Activated T-cell treated with anti-CD3 and anti-CD28 coated beads, Interleukin-2, amount 50 U/mL, for 1 hour (primary cell): ENCODE results near the gene MAFF.
"Not testable (repeated sequence)": the region's sequence is repeated elsewhere in the genome, so short reads cannot be mapped to it uniquely, and the experiment has no call there.

Experiments
- DNase-seq: peaks from one replicate; pipeline ENCODE4 v3.0.0-alpha.2; 2020

The MAFF gene

DNA sequence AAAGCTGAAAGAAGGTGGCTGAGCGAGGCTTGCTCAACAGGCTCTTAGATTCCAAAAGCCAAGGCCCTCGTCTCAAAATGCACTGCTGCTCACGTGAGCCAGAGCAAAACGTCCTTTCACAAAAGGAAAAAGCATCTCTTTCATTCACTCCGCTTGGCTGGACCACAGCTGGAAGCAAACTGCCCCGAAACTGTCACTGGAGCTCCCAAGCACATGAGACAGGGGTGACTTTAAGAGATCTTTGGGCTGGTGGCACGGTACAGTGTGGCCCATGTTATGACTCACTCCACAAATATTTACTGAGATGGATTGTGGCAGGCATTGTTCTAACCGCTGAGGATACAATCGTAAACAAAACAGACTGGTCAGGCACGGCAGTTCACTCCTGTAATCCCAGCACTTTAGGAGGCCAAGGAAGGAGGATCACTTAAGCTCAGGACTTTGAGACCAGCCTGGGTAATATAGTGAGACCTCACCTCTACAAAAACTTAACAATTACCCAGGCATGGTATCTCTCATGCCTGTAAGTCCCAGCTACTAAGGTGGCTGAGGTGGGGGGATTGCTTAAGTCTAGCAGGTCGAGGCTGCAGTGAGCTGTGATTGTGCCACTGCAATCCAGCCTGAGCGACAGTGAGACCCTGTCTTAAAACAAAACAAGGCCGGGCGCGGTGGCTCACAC lies 23.7 kb upstream of the MAFF start:
- no peak for DNase-seq

DNA sequence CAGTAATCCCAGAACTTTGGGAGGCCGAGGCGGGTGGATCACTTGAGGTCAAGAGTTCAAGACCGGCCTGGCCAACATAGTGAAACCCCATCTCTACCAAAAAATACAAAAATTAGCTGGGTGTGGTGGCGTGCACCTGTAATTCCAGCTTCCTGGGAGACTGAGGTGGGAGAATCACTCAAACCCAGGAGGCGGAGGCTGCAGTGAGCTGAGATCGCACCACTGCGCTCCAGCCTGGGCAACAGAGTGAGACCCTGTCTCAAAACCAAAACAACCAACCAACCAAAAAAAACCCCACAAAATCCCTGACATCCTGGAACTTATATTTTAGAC lies 23.2 kb upstream of the MAFF start:
- DNase-seq, result not testable (repeated sequence)

DNA sequence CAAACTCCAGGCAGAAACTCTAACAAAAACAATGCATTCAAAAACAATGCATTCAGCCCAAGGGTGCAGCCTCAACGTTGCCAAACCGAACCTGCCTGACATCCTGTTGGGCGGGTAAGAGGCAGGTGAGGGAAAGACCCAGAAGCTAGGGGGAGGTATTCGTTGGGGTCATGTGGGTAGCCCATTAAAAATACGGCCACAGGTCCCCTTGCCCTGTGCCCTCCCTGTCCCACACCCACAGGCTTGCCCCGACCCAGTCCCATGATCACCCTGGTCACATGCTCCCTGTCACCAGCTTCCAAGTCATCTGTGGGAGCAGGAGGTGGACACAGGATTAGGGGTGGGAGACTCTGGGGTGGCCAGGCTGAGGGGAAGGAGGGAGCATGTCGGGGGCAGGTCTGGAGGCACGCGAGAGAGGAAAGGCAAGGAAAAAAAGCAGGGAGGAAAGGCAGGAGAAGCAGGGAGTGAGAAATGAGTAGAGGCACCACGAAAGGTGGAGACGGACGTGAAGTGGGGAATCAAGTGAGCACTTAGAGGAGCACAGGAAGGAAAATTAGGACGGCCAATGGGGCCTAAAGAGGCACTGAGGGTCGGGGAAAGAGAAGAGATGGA lies 20.8 kb upstream of the MAFF start:
- DNase-seq, result peak; percentile 42

DNA sequence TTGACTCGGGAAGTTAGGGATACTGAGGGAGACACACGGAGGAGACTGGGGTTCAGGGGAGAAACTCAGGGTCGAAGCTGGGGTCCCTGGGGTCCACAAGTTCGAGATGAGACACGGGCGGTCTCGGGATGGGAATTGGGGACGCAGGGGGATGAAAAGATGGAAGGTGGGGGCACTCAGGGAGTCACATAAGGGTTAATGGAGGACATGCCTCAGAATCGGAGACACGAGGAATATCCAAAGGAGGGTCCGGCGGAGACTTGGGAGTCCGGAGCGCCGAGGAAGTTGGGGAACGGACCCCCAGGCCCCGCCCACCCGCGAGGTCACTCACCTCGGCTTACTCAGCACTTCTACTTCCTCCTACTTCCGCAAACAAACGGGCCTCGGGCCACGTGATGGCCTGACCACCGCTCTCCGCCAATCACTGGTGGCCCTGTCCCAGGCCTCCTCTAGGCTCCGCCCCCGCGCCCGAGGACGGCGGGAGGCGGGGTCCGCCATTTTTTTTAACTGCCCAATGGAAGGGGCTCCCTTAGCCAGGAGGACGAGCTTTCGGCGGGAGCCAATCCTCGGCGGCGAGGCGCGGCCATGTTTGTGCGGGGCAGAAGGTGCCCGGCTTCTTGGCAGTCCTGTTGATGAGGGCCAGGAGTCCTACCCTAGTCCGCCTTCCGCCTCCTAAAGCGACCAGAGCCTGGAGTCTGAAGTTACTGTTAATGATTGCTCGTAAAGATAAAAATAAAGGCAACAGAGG lies 20.2 kb upstream of the MAFF start, which contains the start of gene PLA2G6:
TSS of gene PLA2G6 (minus strand) at position 378 of the 748 bp plus-strand sequence. CDS start 12,404 bp downstream, outside the sequence.
- peak; percentile 96 for DNase-seq

DNA sequence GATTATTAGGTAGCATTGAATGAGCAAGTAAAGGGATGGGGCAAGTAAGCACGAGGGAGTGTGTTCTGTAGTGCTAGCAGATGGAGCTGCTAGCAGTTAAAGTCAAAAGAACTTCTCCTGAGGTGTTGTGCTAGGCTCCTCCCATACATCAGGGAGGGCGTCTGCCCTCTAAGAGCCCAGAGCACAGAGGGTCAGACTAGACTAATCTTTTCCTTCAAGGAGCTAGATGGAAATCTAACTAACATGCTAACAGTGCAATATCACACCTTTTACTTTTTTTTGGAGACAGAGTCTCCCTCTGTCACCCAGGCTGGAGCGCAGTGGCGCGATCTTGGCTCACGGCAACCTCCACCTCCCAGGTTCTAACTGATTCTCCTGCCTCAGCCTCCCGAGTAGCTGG lies 17.0 kb upstream of the MAFF start:
- no peak for DNase-seq

DNA sequence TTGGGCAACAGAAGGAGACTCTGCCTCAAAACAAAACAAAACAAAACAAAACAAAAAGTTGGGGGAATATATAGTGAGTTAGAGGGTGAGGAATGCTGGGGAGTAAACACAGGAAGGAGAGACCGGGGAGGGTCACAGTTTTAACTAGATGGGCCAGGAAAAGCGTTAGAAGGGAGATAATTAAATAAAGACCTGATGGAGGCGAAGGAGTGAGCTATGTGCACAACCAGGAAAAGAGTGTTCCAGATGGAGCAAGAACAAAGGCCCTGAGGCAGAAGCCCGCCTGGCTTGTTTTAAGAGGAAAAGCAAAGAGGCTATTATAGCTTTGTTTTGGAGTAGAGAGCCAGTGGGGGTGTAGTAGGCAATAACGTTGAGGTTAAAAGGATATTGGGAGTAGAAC lies 15.4 kb upstream of the MAFF start:
- no peak for DNase-seq

DNA sequence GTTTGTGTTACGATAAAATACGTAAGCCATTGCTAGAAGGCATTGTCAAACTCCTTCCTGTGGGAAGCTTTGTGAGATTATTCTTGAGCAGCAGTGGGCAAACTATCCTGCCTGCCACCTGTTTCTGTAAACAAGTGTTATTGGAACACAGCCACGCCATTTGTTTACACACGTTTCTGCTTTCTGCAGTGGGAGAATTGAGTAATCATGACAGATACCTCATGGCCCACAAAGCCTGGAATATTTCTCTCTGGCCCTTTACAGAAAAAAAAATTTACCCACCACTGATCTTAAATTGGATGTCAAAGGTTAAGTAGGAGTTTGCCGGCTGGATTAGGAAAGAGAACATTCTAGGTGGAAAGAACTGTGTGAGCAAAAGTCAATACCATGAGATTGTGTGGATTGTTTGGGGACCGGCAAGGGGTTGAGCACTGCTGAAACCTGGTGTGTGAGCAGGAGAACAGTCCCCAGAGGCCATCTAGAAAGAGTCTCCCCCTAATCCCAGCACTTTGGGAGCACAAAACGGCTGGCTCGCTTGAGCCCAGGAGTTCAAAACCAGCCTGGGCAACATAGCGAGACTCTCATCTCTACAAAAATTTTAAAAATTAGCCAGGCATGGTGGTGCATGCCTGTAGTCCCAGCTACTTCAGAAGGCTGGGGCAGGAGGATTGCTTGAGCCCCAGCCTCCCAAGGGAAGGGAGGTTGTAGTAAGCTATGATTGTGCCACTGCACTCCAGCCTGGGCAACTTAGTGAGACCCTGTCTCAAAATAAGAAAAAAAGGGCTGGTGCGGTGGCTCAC lies 14.2 kb upstream of the MAFF start:
- no peak for DNase-seq

DNA sequence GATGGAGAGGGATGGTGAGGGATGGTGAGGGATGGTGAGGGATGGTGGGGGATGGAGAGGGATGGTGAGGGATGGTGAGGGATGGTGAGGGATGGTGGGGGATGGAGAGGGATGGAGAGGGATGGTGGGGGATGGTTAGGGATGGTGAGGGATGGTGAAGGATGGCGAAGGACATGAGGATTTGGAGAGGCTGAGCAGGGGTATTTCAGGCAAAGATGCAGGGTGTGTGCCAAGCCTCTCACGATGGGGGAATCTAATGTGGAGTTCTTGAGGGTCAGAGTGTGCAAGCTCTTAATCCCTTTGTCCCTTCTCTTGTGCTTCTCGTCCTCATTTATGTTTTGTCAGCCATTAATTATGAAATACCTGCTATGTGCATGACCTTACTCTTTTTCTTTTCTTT lies 12.7 kb upstream of the MAFF start:
- no peak for DNase-seq

DNA sequence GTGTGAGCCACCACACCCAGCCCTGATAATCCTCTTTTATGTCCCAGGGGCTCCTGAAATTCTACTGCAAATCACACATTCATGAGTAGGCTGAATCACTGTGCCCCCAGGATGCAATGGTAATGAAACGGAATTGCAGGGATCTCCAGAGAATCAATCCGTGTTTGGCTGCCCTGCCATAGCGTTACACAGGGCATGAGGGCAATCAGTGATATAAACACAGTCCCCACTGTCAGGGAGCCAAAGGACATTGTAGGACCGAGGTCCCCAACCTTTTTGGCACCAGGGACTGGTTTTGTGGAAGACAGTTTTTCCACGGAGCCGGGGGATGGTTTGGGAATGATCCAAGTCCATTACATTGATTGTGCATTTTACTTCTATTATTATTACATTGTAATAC lies 11.2 kb upstream of the MAFF start:
- DNase-seq, result no peak

DNA sequence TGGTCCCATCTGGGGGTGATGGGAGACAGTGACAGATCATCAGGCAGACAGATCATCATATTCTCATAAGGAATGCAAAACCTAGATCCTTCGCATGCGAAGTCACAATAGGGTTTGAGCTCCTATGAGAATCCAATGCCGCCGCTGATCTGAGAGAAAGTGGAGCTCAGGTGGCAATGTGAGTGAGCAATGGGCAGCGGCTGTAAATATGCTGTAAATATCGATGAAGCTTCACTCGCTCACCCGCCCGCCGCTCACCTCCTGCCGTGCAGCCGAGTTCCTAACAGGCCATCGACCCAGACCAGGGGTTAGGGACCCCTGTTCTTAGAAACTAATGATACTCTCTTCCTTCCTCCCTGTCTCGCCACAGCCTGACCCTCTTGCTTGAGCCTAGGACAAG lies 10.7 kb upstream of the MAFF start:
- DNase-seq, result no peak

DNA sequence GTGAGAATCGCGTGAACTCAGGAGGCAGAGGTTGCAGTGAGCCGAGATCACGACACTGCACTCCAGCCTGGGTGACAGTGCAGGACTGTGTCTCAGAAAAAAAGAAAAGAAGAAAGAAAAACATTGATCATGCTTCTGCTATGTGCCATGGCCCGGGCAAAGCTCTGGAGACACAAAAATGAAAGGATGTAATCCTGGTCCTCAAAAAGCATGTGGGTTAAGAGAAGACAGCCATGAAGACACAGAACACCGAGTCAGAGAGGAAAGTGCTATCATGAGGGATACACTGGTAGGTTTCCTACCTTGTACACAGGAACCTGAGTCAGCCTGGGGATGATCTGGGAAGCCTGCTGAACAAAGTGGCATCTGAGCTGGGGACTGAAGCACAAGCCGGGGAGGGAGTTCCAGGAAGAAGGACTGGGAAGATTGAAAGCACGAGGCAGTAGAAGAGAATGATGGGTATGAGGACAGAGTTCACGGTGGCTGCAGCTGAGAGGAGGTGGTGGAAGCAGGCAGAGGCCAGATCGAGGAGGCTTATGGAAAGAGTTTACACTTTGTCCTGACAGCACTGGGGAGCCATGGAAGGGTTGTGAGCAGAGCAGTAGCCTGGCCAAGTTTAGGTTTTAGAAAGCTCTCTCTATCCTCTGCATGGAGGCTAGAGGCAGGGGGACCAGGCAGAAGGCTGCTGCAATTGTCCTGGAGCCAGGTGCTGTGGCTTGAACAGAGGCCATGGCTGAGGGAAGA lies 9.9 kb upstream of the MAFF start:
- DNase-seq, result no peak

DNA sequence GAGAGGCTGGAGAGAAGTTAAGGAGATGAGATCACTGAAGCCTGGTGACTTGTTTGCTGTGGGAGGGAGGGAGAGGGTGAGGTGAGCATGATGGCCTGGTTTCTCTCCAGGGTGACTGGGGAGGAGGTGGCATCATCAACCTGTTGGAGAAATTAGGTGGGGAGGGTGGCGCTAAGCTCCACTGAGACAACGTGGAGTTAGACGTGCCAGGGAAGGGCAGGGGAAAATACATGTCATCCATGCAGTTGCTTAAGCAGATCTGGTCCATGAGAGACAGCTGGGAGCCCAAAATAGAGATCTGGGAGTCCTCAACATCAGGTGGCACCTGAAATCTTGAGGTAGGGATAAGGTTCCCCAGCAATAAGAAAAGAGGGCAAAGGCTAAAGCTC lies 9.3 kb upstream of the MAFF start:
- no peak for DNase-seq

DNA sequence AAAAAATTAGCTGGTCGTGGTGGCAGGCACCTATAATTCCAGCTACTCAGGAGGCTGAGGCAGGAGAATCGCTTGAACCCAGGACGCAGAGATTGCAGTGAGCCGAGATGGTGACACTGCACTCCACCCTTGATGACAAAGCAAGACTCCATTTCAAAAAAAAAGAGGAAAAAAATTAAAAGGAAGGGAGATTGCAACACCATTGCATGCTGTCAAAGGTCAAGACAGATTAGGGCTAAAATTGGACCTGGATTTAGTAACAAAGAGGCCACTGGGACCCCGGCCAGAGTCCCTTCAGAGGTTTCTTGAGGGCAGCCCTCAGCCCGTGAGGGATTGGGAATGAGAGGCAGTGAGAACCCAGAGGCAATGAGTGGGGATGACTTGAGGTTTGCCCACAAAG lies 8.2 kb upstream of the MAFF start:
- DNase-seq, result no peak

DNA sequence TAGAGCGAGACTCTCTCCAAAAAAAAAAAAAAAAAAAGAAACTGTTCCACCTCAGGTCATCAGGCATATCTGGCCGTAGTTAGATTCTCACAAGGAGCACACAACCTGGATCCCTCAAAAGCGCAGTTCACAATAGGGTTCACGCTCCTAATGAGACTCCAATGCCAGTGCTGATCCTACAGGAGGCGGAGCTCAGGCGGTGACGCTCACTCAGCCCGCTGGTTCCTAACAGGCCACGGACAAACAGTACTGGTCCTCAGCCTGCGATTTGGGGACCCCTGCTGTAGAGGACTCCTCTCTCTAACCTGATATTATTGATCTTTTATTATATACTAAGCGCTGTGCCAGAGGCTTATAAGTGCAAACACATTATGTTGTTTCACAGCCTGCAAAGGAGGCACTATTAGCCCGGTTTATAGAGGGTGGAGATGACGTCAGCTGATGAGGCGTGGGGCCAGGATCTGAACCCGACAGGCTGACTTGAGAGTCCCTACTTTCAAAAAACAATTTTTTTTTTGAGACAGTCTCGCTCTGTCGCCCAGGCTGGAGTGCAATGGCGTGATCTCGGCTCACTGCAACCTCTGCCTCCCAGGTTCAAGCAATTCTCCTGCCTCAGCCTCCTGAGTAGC lies 4.9 kb upstream of the MAFF start:
- no peak for DNase-seq

DNA sequence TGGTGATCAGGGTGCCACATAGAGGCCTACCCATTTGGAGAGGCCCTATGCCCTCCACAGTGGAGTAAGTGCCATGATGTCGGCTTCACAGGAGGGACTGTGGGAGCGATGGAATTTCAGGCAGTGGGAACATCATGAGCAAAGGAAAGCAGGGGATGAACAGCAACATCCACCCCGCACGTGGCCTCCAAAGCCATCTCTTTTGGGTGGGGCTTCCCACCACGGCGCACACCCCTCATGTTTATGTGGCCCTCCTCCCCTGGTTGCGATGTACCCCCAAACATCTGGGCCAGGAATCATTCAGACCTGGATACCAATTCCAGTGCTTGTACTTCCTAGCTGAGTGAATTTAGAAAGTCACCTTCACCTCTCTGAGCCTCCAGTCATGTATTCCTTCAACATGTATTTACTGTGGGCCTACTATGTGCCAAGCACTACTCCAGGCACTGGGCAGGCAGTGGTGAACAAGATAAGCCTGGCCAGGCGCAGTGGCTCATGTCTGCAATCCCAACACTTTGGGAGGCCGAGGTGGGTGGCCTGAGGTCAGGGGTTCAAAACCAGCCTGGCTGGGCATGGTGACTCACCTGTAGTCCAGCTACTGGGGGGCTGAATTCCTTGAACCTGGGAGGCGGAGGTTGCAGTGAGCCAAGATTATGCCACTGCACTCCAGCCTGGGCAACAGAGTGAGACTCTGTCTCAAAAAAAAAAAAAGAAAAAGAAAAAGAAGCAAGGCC lies 1.8 kb upstream of the MAFF start:
- DNase-seq, result no peak

DNA sequence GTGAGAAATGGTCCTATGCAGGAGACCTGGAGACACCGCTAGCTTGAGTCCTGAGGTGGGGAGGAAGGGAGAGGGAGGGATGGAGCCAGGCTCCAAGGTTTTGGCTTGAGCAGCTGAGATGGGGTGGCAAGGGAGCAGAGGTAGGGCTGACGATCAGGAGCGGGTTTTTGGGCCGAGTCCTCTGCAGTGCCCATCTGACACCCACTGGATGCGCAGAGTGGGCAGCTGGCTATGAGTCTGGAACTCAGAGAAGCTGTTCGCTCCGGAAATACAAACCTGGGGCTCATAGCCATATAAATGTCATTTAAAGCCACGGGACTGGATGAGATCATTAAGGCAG lies 453 bp upstream of the MAFF start:
- DNase-seq, result no peak

DNA sequence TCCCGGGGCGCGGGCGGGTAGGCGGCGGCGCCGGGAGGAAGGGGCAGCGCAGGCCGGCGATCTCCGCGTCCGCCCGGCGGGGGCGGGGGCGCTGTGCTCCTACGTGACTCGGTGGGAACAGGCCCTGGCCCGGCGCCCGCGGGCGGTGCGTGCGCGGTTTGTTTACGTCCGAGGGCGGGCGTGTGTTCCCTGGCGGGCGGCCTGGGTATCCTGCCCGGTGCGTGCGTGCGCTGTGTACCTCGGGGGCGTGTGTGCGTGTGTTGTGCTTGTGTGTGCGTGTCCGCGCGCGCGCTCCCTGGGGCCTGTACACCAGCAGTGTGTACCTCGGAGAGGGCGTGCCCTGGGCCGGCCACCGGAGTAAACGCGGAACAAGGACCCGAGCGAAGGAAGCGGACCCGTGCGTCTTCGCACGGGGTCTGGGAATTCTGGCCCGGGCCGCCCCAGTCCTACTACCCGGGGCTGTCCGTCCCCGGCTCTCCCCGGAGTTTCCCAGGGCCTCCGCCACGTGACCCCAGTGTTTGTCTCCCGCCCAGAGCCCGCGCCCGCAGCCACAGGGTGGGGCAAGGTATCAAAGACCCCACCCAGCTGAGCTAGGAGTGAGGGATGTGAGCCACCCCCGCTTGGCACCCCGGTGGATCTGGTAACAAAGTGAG lies 769 bp downstream of the MAFF start:
- DNase-seq, result peak; percentile 58

DNA sequence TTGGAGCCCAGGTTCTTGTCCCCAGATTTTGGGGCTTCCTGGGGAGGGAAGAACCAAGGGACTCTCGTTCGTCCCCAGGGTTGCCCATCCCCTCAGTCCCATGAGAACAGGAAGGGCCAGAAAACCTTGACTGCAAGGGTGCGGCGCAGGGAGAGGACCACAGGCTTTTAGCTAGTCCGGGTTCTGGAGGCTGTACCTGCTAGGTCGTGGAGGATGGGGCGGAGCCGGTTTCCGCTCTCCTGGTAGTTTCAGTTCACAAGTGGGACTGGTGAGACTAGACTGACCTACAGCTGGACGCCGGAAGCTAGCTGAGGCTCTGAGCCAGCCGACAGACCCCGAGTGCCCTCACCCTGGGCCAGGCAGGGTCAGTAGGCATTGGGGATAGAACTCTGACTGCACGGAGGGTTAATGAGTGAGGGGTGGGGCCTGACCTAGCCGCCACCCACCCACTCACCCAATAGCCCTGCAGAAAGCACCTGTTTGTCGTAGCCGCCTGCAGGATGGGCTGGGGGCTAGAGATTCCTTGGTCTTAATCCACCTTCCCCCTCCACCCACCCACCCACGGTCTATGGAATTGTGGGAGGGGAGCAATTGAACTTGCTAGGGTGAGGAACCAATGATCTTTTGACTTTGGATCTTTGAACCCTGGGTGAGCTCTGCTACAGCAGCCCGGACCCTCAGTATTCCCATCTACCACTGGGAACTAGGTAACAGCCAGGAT lies 1.5 kb downstream of the MAFF start:
- peak; percentile 50 for DNase-seq

DNA sequence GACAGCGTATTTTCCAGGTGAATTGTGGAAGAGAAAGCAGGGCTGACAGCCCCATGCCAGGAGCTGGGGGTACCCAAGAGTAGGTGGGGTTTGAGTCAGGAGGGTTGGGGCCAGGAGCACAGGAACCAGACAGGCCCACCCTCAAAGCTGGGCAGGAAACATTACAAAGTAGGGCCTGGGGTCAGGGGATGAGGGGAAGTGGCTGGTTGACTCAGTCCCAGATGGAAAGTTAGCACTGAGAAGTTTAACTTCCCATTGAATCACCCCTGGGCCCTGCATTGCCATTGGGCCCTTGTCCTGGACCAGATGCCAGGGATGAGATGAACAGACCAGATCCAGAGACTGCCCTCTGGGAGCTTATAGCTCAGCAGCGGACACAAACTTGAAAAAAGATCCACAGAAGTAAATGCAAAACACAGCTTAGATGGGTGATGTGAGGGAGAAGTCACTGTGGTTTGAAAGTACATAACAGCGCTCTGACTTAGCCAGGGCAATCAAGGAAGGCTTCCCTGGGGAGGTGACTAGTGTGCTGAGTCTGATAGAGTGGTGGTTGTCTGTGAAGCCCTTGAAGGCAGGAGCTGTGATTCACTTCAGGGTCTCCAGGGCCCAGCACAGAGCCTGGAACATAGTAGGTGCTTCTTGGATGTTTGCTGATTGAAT lies 2.2 kb downstream of the MAFF start:
- DNase-seq, result no peak

DNA sequence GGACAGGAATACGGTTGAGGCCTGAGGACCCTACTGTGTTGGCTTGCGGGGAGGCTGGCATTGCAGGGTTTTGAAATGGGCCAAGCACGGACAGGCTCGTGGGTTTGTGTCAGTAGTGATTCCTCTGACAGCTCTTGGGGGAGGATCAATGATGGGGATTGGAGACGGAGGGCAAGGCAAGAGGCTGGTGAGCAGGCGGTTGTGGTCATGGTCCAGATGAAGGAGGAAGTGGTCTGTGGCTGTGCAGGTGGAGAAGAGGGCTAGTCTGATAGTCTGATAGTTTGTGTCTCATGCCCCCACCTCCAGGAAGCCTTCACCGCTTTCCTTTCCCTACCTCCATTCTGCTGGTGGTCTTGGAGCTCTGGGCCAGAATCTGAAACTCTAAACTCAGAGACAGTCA lies 3.0 kb downstream of the MAFF start:
- DNase-seq, result no peak
